ENCODE data around the gene PIP5K1C.
A peak's percentile ranks its signal among the peaks of the same experiment; 100 is the strongest.

PIP5K1C gene

GRCh38 chr19:3700242-3701032 is at the start of gene PIP5K1C:
TSS of gene PIP5K1C (minus strand) at chr19:3700468. CDS start at chr19:3700390, 78 bp downstream.
- peak within 1 kb of the TSS; percentile 86 for H3K9ac ChIP-seq (ENCODE audit: low read depth, low read length)
- no peaks in the 10 kb centered on the region for H3K9me3 ChIP-seq (ENCODE audit: insufficient read depth, low read length, severe bottlenecking)
- ATAC-seq (ENCODE audit: insufficient read depth, low read depth) (peak; percentile 89), DNase-seq (peak; percentile 88)
- H3K27ac ChIP-seq (ENCODE audit: low read length): peak within 1 kb of the TSS; percentile 76
- H2AFZ ChIP-seq (ENCODE audit: low read depth, low read length): peak within 1 kb of the TSS; percentile 89
- H3K27me3 ChIP-seq (ENCODE audit: insufficient read depth, low read length, poor library complexity): no peaks in the 10 kb centered on the region
- H3K79me2 ChIP-seq (ENCODE audit: insufficient read depth, low read length): peaks cover 47% of the 10 kb centered on the region
- peaks cover 39% of the 10 kb centered on the region for H4K20me1 ChIP-seq (ENCODE audit: insufficient read depth, low read length)
- peaks cover 27% of the 10 kb centered on the region for H3K4me1 ChIP-seq (ENCODE audit: insufficient read depth, low read length)
- H3K36me3 ChIP-seq (ENCODE audit: insufficient read depth, low read length): peaks cover 2% of the 10 kb centered on the region; the same call in 1 of the 2 replicates
- TF ChIP-seq EZH2 (IDR thresholded peaks at IDR 0.05; ENCODE audit: borderline replicate concordance, low read depth, low read length, severe bottlenecking) (no peak), CTCF (IDR thresholded peaks at IDR 0.05; ENCODE audit: borderline replicate concordance, extremely low read depth, low read length, poor library complexity, severe bottlenecking) (peak; percentile 86)
- peak within 1 kb of the TSS; percentile 83 to 96 for H3K4me3 ChIP-seq (ENCODE audit: low read depth in 1 of 2, low read length in 2 of 2)
- H3K4me2 ChIP-seq (ENCODE audit: insufficient read depth, low read length): peak within 1 kb of the TSS; percentile 99

GRCh38 chr19:3748965-3749364 is 48.7 kb upstream of the PIP5K1C start:
- Histone ChIP-seq H3K27me3 (ENCODE audit: insufficient read depth, low read length, poor library complexity) (no peaks in the 10 kb centered on the region), H3K4me3 (ENCODE audit: low read depth in 1 of 2, low read length in 2 of 2) (no peak overlapping the region), H2AFZ (ENCODE audit: low read depth, low read length) (no peak overlapping the region), H3K4me2 (ENCODE audit: insufficient read depth, low read length) (no peak overlapping the region), H3K9ac (ENCODE audit: low read depth, low read length) (no peak overlapping the region), H3K27ac (ENCODE audit: low read length) (no peak overlapping the region), H3K79me2 (ENCODE audit: insufficient read depth, low read length) (no peaks in the 10 kb centered on the region), H3K9me3 (ENCODE audit: insufficient read depth, low read length, severe bottlenecking) (no peaks in the 10 kb centered on the region), H4K20me1 (ENCODE audit: insufficient read depth, low read length) (no peaks in the 10 kb centered on the region), H3K4me1 (ENCODE audit: insufficient read depth, low read length) (no peaks in the 10 kb centered on the region), H3K36me3 (ENCODE audit: insufficient read depth, low read length) (peaks cover 32% of the 10 kb centered on the region)
- ATAC-seq (ENCODE audit: insufficient read depth, low read depth) (no peak), DNase-seq (no peak)
- TF ChIP-seq CTCF (IDR thresholded peaks at IDR 0.05; ENCODE audit: borderline replicate concordance, extremely low read depth, low read length, poor library complexity, severe bottlenecking) (no peak), EZH2 (IDR thresholded peaks at IDR 0.05; ENCODE audit: borderline replicate concordance, low read depth, low read length, severe bottlenecking) (no peak)

- Histone ChIP-seq H3K27me3 (ENCODE audit: insufficient read depth, low read length, poor library complexity) (no peaks in the 10 kb centered on the region), H3K9me3 (ENCODE audit: insufficient read depth, low read length, severe bottlenecking) (no peaks in the 10 kb centered on the region), H2AFZ (ENCODE audit: low read depth, low read length) (no peak overlapping the region), H4K20me1 (ENCODE audit: insufficient read depth, low read length) (no peaks in the 10 kb centered on the region), H3K4me2 (ENCODE audit: insufficient read depth, low read length) (no peak overlapping the region), H3K27ac (ENCODE audit: low read length) (no peak overlapping the region), H3K79me2 (ENCODE audit: insufficient read depth, low read length) (no peaks in the 10 kb centered on the region), H3K4me3 (ENCODE audit: low read depth in 1 of 2, low read length in 2 of 2) (no peak overlapping the region), H3K36me3 (ENCODE audit: insufficient read depth, low read length) (peaks cover 22% of the 10 kb centered on the region), H3K9ac (ENCODE audit: low read depth, low read length) (no peak overlapping the region), H3K4me1 (ENCODE audit: insufficient read depth, low read length) (no peaks in the 10 kb centered on the region)
- ATAC-seq (ENCODE audit: insufficient read depth, low read depth): no peak
- DNase-seq: no peak
- no peak for TF ChIP-seq CTCF (IDR thresholded peaks at IDR 0.05; ENCODE audit: borderline replicate concordance, extremely low read depth, low read length, poor library complexity, severe bottlenecking)
- no peak for TF ChIP-seq EZH2 (IDR thresholded peaks at IDR 0.05; ENCODE audit: borderline replicate concordance, low read depth, low read length, severe bottlenecking)
Observed at GRCh38 chr19:3746371-3747056, 46.2 kb upstream of the PIP5K1C start.
